ENCODE measurements around the gene OCIAD1. TPM values are rescaled to one million over a fixed set of nuclear protein-coding genes. Genes with fewer than 3 reads are reported as not detected.

The OCIAD1 gene
- total RNA-seq, 2 donors from 2014 or later: 114 to 176 TPM

- Histone ChIP-seq H3K27me3 (replicated peaks; ENCODE audit: insufficient read depth) (no peaks in the 10 kb centered on the region), H3K27ac (no peak overlapping the region), H3K36me3 (no peaks in the 10 kb centered on the region), H3K9me3 (no peaks in the 10 kb centered on the region), H3K4me1 (replicated peaks) (no peaks in the 10 kb centered on the region), H3K4me3 (no peak overlapping the region)
- intact Hi-C loops (cut with DNase I): no loop called here
- TF ChIP-seq POLR2AphosphoS5 (IDR thresholded peaks at IDR 0.05) (no peak), POLR2A (IDR thresholded peaks at IDR 0.05) (no peak)
- TF ChIP-seq, protein P1, sequence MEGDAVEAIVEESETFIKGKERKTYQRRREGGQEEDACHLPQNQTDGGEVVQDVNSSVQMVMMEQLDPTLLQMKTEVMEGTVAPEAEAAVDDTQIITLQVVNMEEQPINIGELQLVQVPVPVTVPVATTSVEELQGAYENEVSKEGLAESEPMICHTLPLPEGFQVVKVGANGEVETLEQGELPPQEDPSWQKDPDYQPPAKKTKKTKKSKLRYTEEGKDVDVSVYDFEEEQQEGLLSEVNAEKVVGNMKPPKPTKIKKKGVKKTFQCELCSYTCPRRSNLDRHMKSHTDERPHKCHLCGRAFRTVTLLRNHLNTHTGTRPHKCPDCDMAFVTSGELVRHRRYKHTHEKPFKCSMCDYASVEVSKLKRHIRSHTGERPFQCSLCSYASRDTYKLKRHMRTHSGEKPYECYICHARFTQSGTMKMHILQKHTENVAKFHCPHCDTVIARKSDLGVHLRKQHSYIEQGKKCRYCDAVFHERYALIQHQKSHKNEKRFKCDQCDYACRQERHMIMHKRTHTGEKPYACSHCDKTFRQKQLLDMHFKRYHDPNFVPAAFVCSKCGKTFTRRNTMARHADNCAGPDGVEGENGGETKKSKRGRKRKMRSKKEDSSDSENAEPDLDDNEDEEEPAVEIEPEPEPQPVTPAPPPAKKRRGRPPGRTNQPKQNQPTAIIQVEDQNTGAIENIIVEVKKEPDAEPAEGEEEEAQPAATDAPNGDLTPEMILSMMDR (IDR thresholded peaks at IDR 0.05): no peak
- DNase-seq (ENCODE audit: low spot score): no peak
Observed at GRCh38 chr4:48790561-48790960, 40.3 kb upstream of the OCIAD1 start.

- Histone ChIP-seq H3K4me3 (no peak overlapping the region), H3K9me3 (no peaks in the 10 kb centered on the region), H3K27ac (no peak overlapping the region), H3K36me3 (no peaks in the 10 kb centered on the region), H3K27me3 (replicated peaks; ENCODE audit: insufficient read depth) (no peaks in the 10 kb centered on the region), H3K4me1 (replicated peaks) (no peaks in the 10 kb centered on the region)
- no peak for DNase-seq (ENCODE audit: low spot score)
- intact Hi-C loops (cut with DNase I): no loop called here
- TF ChIP-seq, protein P1 (IDR thresholded peaks at IDR 0.05): no peak
- TF ChIP-seq POLR2AphosphoS5 (IDR thresholded peaks at IDR 0.05) (no peak), POLR2A (IDR thresholded peaks at IDR 0.05) (no peak)
Observed at GRCh38 chr4:48791313-48791712, 39.6 kb upstream of the OCIAD1 start.

DNA sequence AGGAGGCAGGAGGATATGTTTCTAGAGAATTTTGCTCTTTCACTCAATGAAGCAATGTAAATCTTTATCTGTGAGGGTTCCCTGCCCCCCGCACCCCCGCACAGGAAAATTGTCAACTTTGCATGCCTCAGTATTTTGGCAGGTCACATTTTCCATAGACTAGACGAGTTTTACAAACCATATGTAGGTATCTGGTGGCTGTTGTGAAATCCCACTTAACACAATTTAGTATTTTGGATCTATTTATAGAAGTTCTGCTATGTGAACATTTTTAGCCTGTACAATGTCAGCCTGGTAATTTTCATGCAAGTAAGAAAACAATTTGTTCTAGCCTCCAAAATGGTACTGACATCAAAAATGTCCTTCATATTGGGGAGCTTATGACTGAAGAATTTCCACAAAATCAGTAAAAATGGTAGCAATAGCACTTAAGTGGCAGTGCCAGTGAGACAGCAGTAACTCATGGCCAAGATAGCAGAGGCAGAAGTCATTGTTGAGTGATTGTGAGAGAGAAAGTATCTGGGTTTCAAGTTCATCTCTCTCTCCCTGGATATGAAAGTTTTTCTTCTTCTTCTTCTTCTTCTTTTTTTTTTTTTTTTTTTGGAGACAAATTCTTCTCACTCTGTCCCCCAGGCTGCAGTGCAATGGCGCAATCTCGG lies 38.4 kb upstream of the OCIAD1 start:
- intact Hi-C loops (cut with DNase I): no loop called here
- H3K27ac ChIP-seq: no peak overlapping the region
- no peak overlapping the region for H3K4me3 ChIP-seq
- H3K36me3 ChIP-seq: no peaks in the 10 kb centered on the region
- H3K4me1 ChIP-seq (replicated peaks): no peaks in the 10 kb centered on the region
- H3K9me3 ChIP-seq: no peaks in the 10 kb centered on the region
- no peak for TF ChIP-seq POLR2AphosphoS5 (IDR thresholded peaks at IDR 0.05)
- TF ChIP-seq, protein P1 (IDR thresholded peaks at IDR 0.05): no peak
- TF ChIP-seq POLR2A (IDR thresholded peaks at IDR 0.05): no peak
- 83% methylated on average over 5 of the region's 5 CpGs for WGBS
- H3K27me3 ChIP-seq (replicated peaks; ENCODE audit: insufficient read depth): no peaks in the 10 kb centered on the region
- DNase-seq (ENCODE audit: low spot score): no peak

DNA sequence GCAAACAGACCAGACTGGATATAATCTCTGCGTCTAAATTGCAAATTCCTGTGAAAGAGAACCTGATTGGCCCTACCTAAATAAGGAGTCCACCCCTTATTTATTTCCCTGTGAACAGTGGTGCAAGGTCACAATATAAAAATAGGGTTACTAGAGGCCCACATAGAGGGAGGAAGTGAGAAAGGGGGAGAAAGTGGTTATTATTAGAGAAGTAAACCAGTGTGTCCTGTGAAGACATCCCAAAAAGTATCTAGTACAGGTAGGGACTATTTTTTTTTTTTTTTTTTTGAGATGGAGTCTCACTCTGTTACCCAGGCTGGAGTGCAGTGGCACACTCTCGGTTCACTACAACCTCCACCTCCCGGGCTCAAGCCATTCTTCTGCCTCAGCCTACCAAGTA lies 35.8 kb upstream of the OCIAD1 start:
- H3K36me3 ChIP-seq: no peaks in the 10 kb centered on the region
- no peaks in the 10 kb centered on the region for H3K27me3 ChIP-seq (replicated peaks; ENCODE audit: insufficient read depth)
- no peak for DNase-seq (ENCODE audit: low spot score)
- no peaks in the 10 kb centered on the region for H3K4me1 ChIP-seq (replicated peaks)
- H3K4me3 ChIP-seq: no peak overlapping the region
- intact Hi-C loops (cut with DNase I): no loop called here
- 92% methylated on average over 3 of the region's 3 CpGs for WGBS
- TF ChIP-seq POLR2AphosphoS5 (IDR thresholded peaks at IDR 0.05): no peak
- TF ChIP-seq, protein P1 (IDR thresholded peaks at IDR 0.05): no peak
- no peak for TF ChIP-seq POLR2A (IDR thresholded peaks at IDR 0.05)
- H3K9me3 ChIP-seq: no peaks in the 10 kb centered on the region
- no peak overlapping the region for H3K27ac ChIP-seq

DNA sequence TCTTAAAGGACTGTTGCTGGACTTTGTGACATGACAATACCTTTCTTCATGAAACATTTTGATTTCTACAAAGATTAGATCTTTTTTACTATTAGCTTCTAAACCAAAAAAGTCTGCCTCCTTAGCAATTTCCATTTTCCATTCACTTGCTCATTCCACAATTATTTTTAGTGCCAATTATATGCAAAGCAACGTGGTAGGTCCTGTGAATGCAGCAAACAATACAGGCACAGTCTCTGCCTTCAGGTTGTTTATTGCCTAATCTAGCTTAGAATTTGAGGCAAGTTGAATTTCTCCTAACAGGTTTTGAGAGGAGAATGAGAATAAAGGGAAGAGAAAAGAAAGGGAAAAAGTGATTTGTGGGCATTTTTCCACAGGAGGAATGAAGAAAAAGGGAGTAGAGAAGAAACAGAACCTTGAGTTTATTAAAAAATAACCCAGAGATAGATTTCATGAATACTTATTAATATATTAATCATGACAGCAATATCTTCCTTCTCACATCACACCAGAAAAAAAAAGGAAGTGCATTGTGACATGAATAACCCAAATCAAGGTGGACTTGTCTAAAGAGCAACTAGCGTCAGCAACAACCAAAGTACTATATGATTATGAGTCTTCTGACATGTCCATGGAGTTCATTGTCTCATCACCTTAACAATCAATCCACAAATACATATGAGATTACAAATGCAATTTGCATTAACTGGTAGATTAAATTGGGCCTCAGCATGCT lies 34.5 kb upstream of the OCIAD1 start:
- no peaks in the 10 kb centered on the region for H3K4me1 ChIP-seq (replicated peaks)
- no peaks in the 10 kb centered on the region for H3K36me3 ChIP-seq
- no peak overlapping the region for H3K27ac ChIP-seq
- no peaks in the 10 kb centered on the region for H3K27me3 ChIP-seq (replicated peaks; ENCODE audit: insufficient read depth)
- TF ChIP-seq POLR2A (IDR thresholded peaks at IDR 0.05): no peak
- TF ChIP-seq, protein P1 (IDR thresholded peaks at IDR 0.05): no peak
- TF ChIP-seq POLR2AphosphoS5 (IDR thresholded peaks at IDR 0.05): no peak
- H3K9me3 ChIP-seq: no peaks in the 10 kb centered on the region
- H3K4me3 ChIP-seq: no peak overlapping the region
- intact Hi-C loops (cut with DNase I): no loop called here
- no peak for DNase-seq (ENCODE audit: low spot score)
- WGBS: 57% methylated on average over 2 of the region's 2 CpGs
